ENCODE measurements around the gene SAFB2.
"Not testable (repeated sequence)": the region's sequence is repeated elsewhere in the genome, so short reads cannot be mapped to it uniquely, and the experiment has no call there.

The SAFB2 gene

DNA sequence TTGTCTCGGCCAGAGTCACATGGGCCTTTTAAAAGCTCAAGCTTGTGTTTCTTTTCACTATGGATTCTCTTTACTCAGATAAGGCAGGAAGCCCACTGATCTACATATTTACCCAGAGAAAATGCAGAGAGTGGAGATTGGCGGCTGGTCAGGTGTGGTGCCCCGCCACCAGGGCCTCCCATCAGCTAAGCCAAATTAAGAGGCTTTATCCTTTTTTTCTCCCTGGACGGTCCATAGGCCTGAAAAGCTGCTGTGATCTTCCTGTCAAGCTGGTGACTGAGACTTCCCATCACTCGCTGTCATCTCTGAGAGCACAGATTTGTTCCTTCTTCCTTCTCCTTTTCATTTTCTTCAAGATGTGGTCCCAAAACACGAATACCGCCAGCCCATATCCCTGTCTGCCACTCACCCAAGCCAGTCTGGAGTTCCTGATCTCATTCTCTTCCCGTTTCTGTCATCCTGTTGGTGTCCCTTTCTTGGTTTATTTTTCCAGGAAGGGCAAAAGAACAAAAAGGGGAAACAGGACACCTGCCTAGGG lies 2.2 kb upstream of the SAFB2 start:
- Mint-ChIP-seq H3K36me3 (ENCODE audit: low read depth) (peaks cover 94% of the 10 kb centered on the region), H3K9me3 (no peaks in the 10 kb centered on the region), H3K4me1 (ENCODE audit: low read depth) (peaks cover 71% of the 10 kb centered on the region), H3K27me3 (no peaks in the 10 kb centered on the region), H3K4me3 (peak overlapping the region; percentile 100), H3K27ac (peak overlapping the region; percentile 95)
- no peak for DNase-seq

- Mint-ChIP-seq H3K4me1 (ENCODE audit: low read depth) (peaks cover 68% of the 10 kb centered on the region), H3K27ac (peak overlapping the region; percentile 95), H3K4me3 (peak overlapping the region; percentile 100), H3K36me3 (ENCODE audit: low read depth) (peaks cover 94% of the 10 kb centered on the region), H3K9me3 (no peaks in the 10 kb centered on the region), H3K27me3 (no peaks in the 10 kb centered on the region)
- peak; percentile 38 for DNase-seq
Measured at GRCh38 chr19:5624018-5624663, 1.6 kb upstream of the SAFB2 start.

DNA sequence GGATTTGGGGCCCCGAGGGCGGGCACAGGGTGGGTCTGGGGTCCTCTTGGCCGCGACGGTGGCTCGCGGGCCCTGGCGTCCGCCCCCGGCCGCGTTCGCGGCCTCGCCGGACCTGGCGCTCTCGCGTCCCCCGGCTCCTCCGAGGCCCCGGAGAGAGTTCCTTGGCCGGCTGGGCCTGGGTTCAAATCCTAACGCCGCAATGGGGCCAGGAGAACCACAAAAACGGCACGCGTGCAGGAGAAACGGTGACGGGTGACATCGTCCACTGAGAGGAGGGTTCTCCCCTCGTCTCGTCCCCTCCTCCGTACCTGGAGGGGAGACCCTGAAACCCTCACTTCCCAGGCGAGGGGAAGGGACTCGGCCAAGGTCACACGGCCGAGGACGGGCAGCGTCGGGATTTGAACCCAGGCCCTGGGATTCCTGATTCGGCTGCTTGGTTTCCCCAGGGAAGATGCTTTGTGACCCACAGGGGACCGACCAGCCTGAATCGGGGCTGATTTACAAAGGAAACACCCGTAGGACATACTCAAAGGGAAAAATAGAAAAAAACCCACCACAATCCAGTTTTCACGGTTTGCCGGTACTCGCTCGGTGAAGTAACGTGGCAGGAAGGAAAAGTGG lies 931 bp upstream of the SAFB2 start:
- Mint-ChIP-seq H3K27ac (peak overlapping the region; percentile 100), H3K36me3 (ENCODE audit: low read depth) (peaks cover 94% of the 10 kb centered on the region), H3K4me1 (ENCODE audit: low read depth) (peaks cover 68% of the 10 kb centered on the region), H3K4me3 (peak overlapping the region; percentile 100), H3K27me3 (no peaks in the 10 kb centered on the region), H3K9me3 (no peaks in the 10 kb centered on the region)
- no peak for DNase-seq

DNA sequence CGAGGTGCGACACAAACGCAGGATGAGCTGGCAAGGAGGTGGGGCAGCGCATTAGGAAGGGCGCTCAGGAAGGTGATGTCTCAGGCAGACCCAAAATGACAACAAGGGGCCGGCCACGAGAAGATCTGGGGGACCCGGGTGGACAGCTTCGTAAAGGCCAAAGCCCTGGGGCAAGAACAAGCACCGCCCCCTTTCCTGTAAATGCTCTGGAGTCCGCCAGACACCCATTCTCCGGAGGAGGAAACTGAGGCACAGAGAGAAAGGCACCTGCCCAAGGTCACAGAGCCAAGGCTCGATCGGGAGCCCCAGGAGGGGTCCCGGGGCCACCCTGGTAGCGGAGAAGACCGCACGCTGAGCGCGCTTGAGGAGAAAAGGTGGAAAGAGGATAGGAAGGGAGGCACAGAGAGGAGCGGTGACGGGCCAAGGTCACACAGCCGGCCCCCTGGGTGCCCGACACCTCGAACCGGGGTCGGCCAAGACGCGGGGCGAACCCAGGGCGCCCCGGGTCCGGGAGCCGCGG lies 571 bp downstream of the SAFB2 start:
- H3K27me3 Mint-ChIP-seq: no peaks in the 10 kb centered on the region
- H3K9me3 Mint-ChIP-seq: no peaks in the 10 kb centered on the region
- H3K4me3 Mint-ChIP-seq: peak overlapping the region; percentile 100
- H3K4me1 Mint-ChIP-seq (ENCODE audit: low read depth): peaks cover 68% of the 10 kb centered on the region
- DNase-seq: peak; percentile 58
- H3K27ac Mint-ChIP-seq: peak overlapping the region; percentile 100
- H3K36me3 Mint-ChIP-seq (ENCODE audit: low read depth): peaks cover 94% of the 10 kb centered on the region

- H3K27ac Mint-ChIP-seq: peak overlapping the region; percentile 100
- no peak for DNase-seq
- H3K9me3 Mint-ChIP-seq: no peaks in the 10 kb centered on the region
- H3K36me3 Mint-ChIP-seq (ENCODE audit: low read depth): peaks cover 94% of the 10 kb centered on the region
- peak overlapping the region; percentile 100 for H3K4me3 Mint-ChIP-seq
- no peaks in the 10 kb centered on the region for H3K27me3 Mint-ChIP-seq
- H3K4me1 Mint-ChIP-seq (ENCODE audit: low read depth): peaks cover 64% of the 10 kb centered on the region
Measured at GRCh38 chr19:5621311-5621944, 1.1 kb downstream of the SAFB2 start.

DNA sequence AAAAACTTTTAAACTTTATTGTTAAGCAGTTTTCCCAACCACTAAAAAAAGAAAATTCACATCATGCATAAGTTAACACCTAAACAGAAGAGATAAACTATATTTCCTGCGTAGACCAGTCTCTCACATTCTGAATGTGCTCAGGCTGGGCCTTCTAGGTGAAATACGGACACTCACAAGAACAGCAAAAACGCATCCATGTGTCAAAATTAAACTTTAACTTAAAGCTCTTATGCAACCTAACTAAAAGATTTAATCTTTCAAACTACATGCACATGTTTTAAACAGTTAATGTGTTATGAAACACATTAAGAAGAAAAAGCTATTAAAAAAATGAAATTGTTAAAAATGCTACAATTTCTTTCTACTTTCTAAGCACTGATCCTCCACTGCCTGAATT lies 2.6 kb downstream of the SAFB2 start:
- Mint-ChIP-seq H3K4me1 (ENCODE audit: low read depth) (peaks cover 49% of the 10 kb centered on the region), H3K27me3 (no peaks in the 10 kb centered on the region), H3K27ac (peak overlapping the region; percentile 100), H3K36me3 (ENCODE audit: low read depth) (peaks cover 94% of the 10 kb centered on the region), H3K4me3 (peak overlapping the region; percentile 100), H3K9me3 (no peaks in the 10 kb centered on the region)
- DNase-seq: no peak

DNA sequence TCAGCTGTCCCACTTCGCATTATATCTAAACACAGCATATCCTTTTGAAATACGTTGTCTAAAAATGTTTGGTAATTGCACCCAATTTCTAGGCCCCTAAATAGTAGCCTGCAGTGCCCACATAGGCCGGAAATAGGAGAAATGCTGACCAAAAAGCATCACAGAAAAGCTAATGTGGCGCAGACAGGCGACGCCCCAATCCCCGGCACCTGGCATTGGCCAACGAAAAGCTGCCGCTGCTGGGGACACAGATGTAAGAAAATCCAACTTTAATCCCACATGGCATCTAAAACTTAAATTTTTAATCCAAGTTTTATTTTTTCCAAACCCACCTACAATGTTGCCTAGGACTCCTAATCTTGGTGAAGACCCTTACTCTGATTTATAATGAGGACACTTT lies 4.0 kb downstream of the SAFB2 start:
- Mint-ChIP-seq H3K27me3 (no peaks in the 10 kb centered on the region), H3K4me1 (ENCODE audit: low read depth) (peaks cover 43% of the 10 kb centered on the region), H3K9me3 (no peaks in the 10 kb centered on the region), H3K27ac (peak overlapping the region; percentile 80), H3K4me3 (peak overlapping the region; percentile 100), H3K36me3 (ENCODE audit: low read depth) (peaks cover 94% of the 10 kb centered on the region)
- DNase-seq: no peak

GRCh38 chr19:5617080-5617479 lies 5.5 kb downstream of the SAFB2 start:
- H3K36me3 Mint-ChIP-seq (ENCODE audit: low read depth): peaks cover 99% of the 10 kb centered on the region
- peak overlapping the region; percentile 47 for H3K27ac Mint-ChIP-seq
- no peaks in the 10 kb centered on the region for H3K27me3 Mint-ChIP-seq
- no peak overlapping the region for H3K4me3 Mint-ChIP-seq
- peaks cover 43% of the 10 kb centered on the region for H3K4me1 Mint-ChIP-seq (ENCODE audit: low read depth)
- DNase-seq: no peak
- H3K9me3 Mint-ChIP-seq: no peaks in the 10 kb centered on the region

- Mint-ChIP-seq H3K4me1 (ENCODE audit: low read depth) (peaks cover 36% of the 10 kb centered on the region), H3K27ac (peak overlapping the region; percentile 13), H3K4me3 (no peak overlapping the region), H3K36me3 (ENCODE audit: low read depth) (peaks cover 93% of the 10 kb centered on the region), H3K9me3 (no peaks in the 10 kb centered on the region), H3K27me3 (no peaks in the 10 kb centered on the region)
- no peak for DNase-seq
Measured at GRCh38 chr19:5615756-5616327, 6.7 kb downstream of the SAFB2 start.

GRCh38 chr19:5612891-5613865 lies 9.4 kb downstream of the SAFB2 start:
- H3K4me3 Mint-ChIP-seq: no peak overlapping the region
- H3K9me3 Mint-ChIP-seq: no peaks in the 10 kb centered on the region
- peaks cover 93% of the 10 kb centered on the region for H3K36me3 Mint-ChIP-seq (ENCODE audit: low read depth)
- peak overlapping the region; percentile 12 for H3K27ac Mint-ChIP-seq
- no peaks in the 10 kb centered on the region for H3K27me3 Mint-ChIP-seq
- DNase-seq: no peak
- peaks cover 15% of the 10 kb centered on the region for H3K4me1 Mint-ChIP-seq (ENCODE audit: low read depth)

DNA sequence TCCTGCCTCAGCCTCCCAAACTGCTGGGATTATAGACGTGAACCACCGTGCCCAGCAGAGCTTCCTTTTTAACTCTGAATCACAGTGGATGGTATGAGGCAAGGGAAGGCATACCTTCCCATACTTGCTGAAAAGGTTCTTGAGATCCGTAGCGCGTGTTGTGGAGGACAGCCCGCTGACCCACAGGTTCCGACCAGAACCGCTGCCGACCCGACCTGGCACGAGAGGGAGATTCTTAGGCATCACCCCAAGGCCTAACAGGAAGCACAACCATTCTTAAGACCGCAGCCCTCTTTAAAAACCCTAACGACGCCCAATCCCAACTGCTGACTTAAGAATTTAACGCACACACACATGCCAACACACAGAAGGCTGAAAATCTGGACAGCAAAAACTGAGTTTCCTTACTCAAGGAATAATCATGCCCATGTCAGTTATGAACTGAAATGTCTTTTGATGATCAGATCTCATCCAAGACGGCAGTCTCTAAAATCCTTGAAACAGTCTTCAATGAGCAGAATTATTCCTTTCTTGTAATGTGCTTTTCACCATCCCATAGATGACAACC lies 12.6 kb downstream of the SAFB2 start:
- DNase-seq: no peak
- Mint-ChIP-seq H3K36me3 (ENCODE audit: low read depth) (peaks cover 94% of the 10 kb centered on the region), H3K27ac (peak overlapping the region; percentile 57), H3K4me1 (ENCODE audit: low read depth) (peaks cover 16% of the 10 kb centered on the region), H3K9me3 (no peaks in the 10 kb centered on the region), H3K4me3 (no peak overlapping the region), H3K27me3 (no peaks in the 10 kb centered on the region)

- Mint-ChIP-seq H3K4me1 (ENCODE audit: low read depth) (peaks cover 16% of the 10 kb centered on the region), H3K36me3 (ENCODE audit: low read depth) (peaks cover 94% of the 10 kb centered on the region)
- H3K9me3 Mint-ChIP-seq, H3K27ac Mint-ChIP-seq, H3K4me3 Mint-ChIP-seq, DNase-seq, H3K27me3 Mint-ChIP-seq: not testable (repeated sequence)
Measured at GRCh38 chr19:5608766-5609165, 13.8 kb downstream of the SAFB2 start.

DNA sequence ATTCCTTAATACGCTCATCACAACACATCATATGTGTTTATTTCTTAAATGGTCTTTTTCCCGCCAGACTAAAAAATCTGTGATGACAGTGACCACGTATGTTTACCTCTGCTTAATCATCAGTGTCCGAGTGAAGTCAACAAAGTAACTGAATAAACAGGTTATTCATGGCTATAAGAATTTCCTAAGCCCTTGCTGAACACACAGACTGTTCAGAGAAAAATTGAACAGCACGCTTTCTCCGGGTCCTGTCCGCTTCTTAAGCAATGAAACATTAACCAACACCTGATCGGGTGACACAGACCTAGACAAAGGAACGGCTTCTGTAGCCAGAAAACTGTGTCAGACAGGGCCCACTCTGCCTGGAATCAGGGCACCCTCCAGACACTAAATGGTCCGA lies 14.3 kb downstream of the SAFB2 start:
- no peak overlapping the region for H3K4me3 Mint-ChIP-seq
- H3K27me3 Mint-ChIP-seq: no peaks in the 10 kb centered on the region
- H3K4me1 Mint-ChIP-seq (ENCODE audit: low read depth): peaks cover 16% of the 10 kb centered on the region
- DNase-seq: no peak
- peak overlapping the region; percentile 53 for H3K27ac Mint-ChIP-seq
- no peaks in the 10 kb centered on the region for H3K9me3 Mint-ChIP-seq
- H3K36me3 Mint-ChIP-seq (ENCODE audit: low read depth): peaks cover 94% of the 10 kb centered on the region

All from activated T-cell treated with anti-CD3 and anti-CD28 coated beads, Interleukin-2, amount 50 U/mL, for 24 hours (primary cell).